ENCODE data around the gene FAF1. TPM values are rescaled to one million over a fixed set of nuclear protein-coding genes. Genes with fewer than 3 reads are reported as not detected.

FAF1 gene
- total and polyA plus RNA-seq, 9 donors = 23.1 to 76.0 (median 57.1) TPM

DNA sequence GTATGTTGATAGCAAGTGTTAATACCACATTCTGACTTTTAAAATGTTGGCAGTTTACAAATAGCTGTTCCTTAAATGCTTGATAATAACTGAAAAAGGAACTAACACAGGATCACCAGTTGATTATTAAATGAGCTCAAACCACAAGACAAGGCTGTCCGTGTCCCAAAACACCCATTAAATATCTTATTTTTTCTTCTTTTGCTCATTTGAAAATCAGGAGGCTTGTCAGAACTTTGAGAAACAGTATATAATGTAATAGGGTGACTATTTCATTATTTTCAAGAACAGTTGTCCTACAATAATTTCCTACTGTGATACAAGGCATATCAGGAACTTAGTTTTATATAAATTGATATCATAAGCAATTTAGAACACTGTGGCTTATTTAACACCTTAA is 12.7 kb upstream of the FAF1 start:
- DNase-seq = no peak
- Histone ChIP-seq H3K27ac (peak overlapping the region in 1 of 2 donors; percentile 30), H3K9me3 (no peaks in the 10 kb centered on the region), H3K36me3 (no peaks in the 10 kb centered on the region), H3K4me1 (ENCODE audit: insufficient read depth) (peaks cover 5% of the 10 kb centered on the region), H3K27me3 (no peaks in the 10 kb centered on the region), H3K4me3 (no peak overlapping the region)
- intact Hi-C loops (cut with DNase I) = loop anchor here in 1 of 4 donors (10.0 kb wide), 1 partner anchor 1952 kb away; the partner anchor contains the start of genes ECHDC2 and SCP2
- 13 to 34% (median 13%) methylated on average over 1 of the region's 1 CpG for WGBS, 3 donors
- TF ChIP-seq, protein P1, sequence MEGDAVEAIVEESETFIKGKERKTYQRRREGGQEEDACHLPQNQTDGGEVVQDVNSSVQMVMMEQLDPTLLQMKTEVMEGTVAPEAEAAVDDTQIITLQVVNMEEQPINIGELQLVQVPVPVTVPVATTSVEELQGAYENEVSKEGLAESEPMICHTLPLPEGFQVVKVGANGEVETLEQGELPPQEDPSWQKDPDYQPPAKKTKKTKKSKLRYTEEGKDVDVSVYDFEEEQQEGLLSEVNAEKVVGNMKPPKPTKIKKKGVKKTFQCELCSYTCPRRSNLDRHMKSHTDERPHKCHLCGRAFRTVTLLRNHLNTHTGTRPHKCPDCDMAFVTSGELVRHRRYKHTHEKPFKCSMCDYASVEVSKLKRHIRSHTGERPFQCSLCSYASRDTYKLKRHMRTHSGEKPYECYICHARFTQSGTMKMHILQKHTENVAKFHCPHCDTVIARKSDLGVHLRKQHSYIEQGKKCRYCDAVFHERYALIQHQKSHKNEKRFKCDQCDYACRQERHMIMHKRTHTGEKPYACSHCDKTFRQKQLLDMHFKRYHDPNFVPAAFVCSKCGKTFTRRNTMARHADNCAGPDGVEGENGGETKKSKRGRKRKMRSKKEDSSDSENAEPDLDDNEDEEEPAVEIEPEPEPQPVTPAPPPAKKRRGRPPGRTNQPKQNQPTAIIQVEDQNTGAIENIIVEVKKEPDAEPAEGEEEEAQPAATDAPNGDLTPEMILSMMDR (IDR thresholded peaks at IDR 0.05) = no peak
- TF ChIP-seq POLR2A (IDR thresholded peaks at IDR 0.05) (no peak), EP300 (IDR thresholded peaks at IDR 0.05) (no peak)

DNA sequence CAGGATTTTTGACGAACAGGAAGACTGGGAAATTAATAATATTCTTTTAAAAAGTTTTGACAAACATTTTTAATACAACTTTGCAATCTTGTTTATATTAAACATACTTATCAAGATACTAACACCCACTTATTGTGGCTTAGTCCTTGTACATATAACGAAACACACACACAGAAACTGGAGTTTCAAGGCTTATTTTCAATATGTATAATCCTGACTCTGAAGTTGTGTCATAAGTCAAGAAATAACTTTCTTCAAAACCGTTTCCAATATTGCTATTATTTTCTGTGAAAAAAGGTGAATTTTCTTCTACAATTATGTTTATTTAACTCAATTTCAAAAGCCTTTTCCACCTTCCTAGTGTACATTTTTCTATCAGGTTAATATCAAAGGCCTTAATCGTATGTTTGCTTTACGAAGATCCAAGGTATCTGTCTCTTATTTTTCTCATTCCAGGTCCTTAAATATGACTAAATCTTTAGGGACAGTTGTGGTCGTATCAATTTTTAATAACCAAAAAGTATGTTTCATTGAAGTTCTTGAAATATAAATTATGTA is 11.8 kb upstream of the FAF1 start:
- H3K4me1 ChIP-seq (ENCODE audit: insufficient read depth) = peaks cover 5% of the 10 kb centered on the region
- intact Hi-C loops (cut with DNase I) = loop anchor here in 1 of 4 donors (10.0 kb wide), 1 partner anchor 1953 kb away; the partner anchor contains the start of genes ECHDC2 and SCP2
- H3K36me3 ChIP-seq = no peaks in the 10 kb centered on the region
- no peak for DNase-seq
- no peaks in the 10 kb centered on the region for H3K27me3 ChIP-seq
- 35 to 48% (median 43%) methylated on average over 6 of the region's 6 CpGs for WGBS, 3 donors
- H3K27ac ChIP-seq = peak overlapping the region in 1 of 2 donors; percentile 98
- H3K9me3 ChIP-seq = no peaks in the 10 kb centered on the region
- peak overlapping the region; percentile 15 for H3K4me3 ChIP-seq
- no peak for TF ChIP-seq POLR2A (IDR thresholded peaks at IDR 0.05)
- no peak for TF ChIP-seq EP300 (IDR thresholded peaks at IDR 0.05)
- TF ChIP-seq, protein P1 (IDR thresholded peaks at IDR 0.05) = no peak

- DNase-seq = no peak
- H3K4me3 ChIP-seq = peak overlapping the region; percentile 77
- no peaks in the 10 kb centered on the region for H3K36me3 ChIP-seq
- peaks cover 4% of the 10 kb centered on the region for H3K4me1 ChIP-seq (ENCODE audit: insufficient read depth)
- no peaks in the 10 kb centered on the region for H3K9me3 ChIP-seq
- TF ChIP-seq, protein P1 (IDR thresholded peaks at IDR 0.05) = no peak
- no peak for TF ChIP-seq POLR2A (IDR thresholded peaks at IDR 0.05)
- TF ChIP-seq EP300 (IDR thresholded peaks at IDR 0.05) = no peak
- peak overlapping the region in 1 of 2 donors; percentile 98 for H3K27ac ChIP-seq
- 9 to 25% (median 9%) methylated on average over 7 of the region's 7 CpGs for WGBS, 3 donors
- H3K27me3 ChIP-seq = no peaks in the 10 kb centered on the region
- intact Hi-C loops (cut with DNase I) = loop anchor here in 1 of 4 donors (10.0 kb wide), 1 partner anchor 1954 kb away; the partner anchor contains the start of genes ECHDC2 and SCP2
Measured at GRCh38 chr1:50970931-50971582, 11.0 kb upstream of the FAF1 start.

GRCh38 chr1:50970509-50970887 is 10.4 kb upstream of the FAF1 start:
- Histone ChIP-seq H3K4me1 (ENCODE audit: insufficient read depth) (peaks cover 4% of the 10 kb centered on the region), H3K27ac (peak overlapping the region; percentile 98 to 99), H3K27me3 (no peaks in the 10 kb centered on the region), H3K4me3 (peak overlapping the region; percentile 77), H3K36me3 (no peaks in the 10 kb centered on the region), H3K9me3 (no peaks in the 10 kb centered on the region)
- TF ChIP-seq, protein P1 (IDR thresholded peaks at IDR 0.05) = no peak
- TF ChIP-seq EP300 (IDR thresholded peaks at IDR 0.05) = no peak
- TF ChIP-seq POLR2A (IDR thresholded peaks at IDR 0.05) = no peak
- intact Hi-C loops (cut with DNase I) = loop anchor here in 1 of 4 donors (10.0 kb wide), 1 partner anchor 1954 kb away; the partner anchor contains the start of genes ECHDC2 and SCP2
- no peak for DNase-seq
- 3 to 11% (median 7%) methylated on average over 6 of the region's 6 CpGs for WGBS, 3 donors

Measured in ovary (tissue), 9 donors.